HEK293 (cell line): Measurements from ENCODE around the gene HOXB1.
"Not testable (repeated sequence)": the region's sequence is repeated elsewhere in the genome, so short reads cannot be mapped to it uniquely, and the experiment has no call there.

Experiments used
- CTCF ChIA-PET: fragments of 350-600 bp; formaldehyde crosslinking; extraction: SDS; loops from one replicate; lab custom pipeline; 2021; ENCODE audit warnings: antibody characterized with exemption; lab: Yijun Ruan, JAX
- POLR2A ChIA-PET: fragments of 300-600 bp; formaldehyde crosslinking; extraction: SDS; loops from one replicate; lab custom pipeline; 2020; ENCODE audit warnings: antibody characterized with exemption, inconsistent platforms; lab: Yijun Ruan, JAX
- H3K27ac ChIP-seq: fragments of 200-500 bp; sonication (Bioruptor generic); 2 replicates; pipeline ENCODE4 v1.5.1; 2014; ENCODE audit warnings: low read depth, low read length, control low read depth, inconsistent platforms; ENCODE audit errors: extremely low read depth
- H3K36me3 ChIP-seq, 2 experiments: fragments of 200-500 bp in 1 of 2; sonication (Bioruptor generic) in 1 of 2; 1 replicate in 1 of 2; 2 replicates in 1 of 2; pipeline ENCODE4 v1.5.1; 2014 to 2017; ENCODE audit warnings: inconsistent platforms in 2 of 2, low read length in 2 of 2; ENCODE audit not compliant: control insufficient read depth in 2 of 2, insufficient read depth in 1 of 2
- H3K4me1 ChIP-seq: fragments of 200-500 bp; sonication (Bioruptor generic); 2 replicates; pipeline ENCODE4 v1.5.1; 2014; ENCODE audit warnings: mild to moderate bottlenecking, low read length, inconsistent platforms; ENCODE audit not compliant: control insufficient read depth, insufficient read depth
- H3K4me3 ChIP-seq: 2 replicates; pipeline ENCODE4 v1.5.1; 2011; ENCODE audit warnings: low read depth, mild to moderate bottlenecking, control low read depth, low read length, moderate library complexity
- H3K9me3 ChIP-seq: fragments of 200-500 bp; sonication (Bioruptor generic); 2 replicates; pipeline ENCODE4 v1.5.1; 2014; ENCODE audit warnings: low read depth, low read length, inconsistent platforms; ENCODE audit not compliant: control insufficient read depth, insufficient read depth
- KLF16 ChIP-seq: fragments of 450-650 bp; formaldehyde crosslinking; IDR thresholded peaks from 2 replicates; pipeline ENCODE4 v1.5.1; 2017; ENCODE audit warnings: missing biosample characterization, missing genetic modification characterization
- MYNN ChIP-seq: fragments of 450-650 bp; formaldehyde crosslinking; IDR thresholded peaks from 2 replicates; pipeline ENCODE4 v1.5.1; 2016; ENCODE audit warnings: missing biosample characterization, missing genetic modification characterization, borderline replicate concordance
- MZF1 ChIP-seq: fragments of 450-650 bp; formaldehyde crosslinking; IDR thresholded peaks from 2 replicates; pipeline ENCODE4 v1.5.1; 2017; ENCODE audit warnings: missing biosample characterization, missing genetic modification characterization, borderline replicate concordance
- WT1 ChIP-seq: fragments of 450-650 bp; formaldehyde crosslinking; IDR thresholded peaks from 2 replicates; pipeline ENCODE4 v1.5.1; 2016; ENCODE audit warnings: missing biosample characterization, missing genetic modification characterization
- YY2 ChIP-seq: fragments of 450-650 bp; formaldehyde crosslinking; IDR thresholded peaks from 2 replicates; pipeline ENCODE4 v1.5.1; 2016; ENCODE audit warnings: missing biosample characterization, missing genetic modification characterization
- ZNF146 ChIP-seq: fragments of 450-650 bp; formaldehyde crosslinking; IDR thresholded peaks from 2 replicates; pipeline ENCODE4 v1.5.1; 2016; ENCODE audit warnings: missing biosample characterization, missing genetic modification characterization
- ZNF280D ChIP-seq: fragments of 450-650 bp; formaldehyde crosslinking; IDR thresholded peaks from 2 replicates; pipeline ENCODE4 v1.5.1; 2016; ENCODE audit warnings: missing biosample characterization, missing genetic modification characterization
- ZNF324 ChIP-seq: fragments of 450-650 bp; formaldehyde crosslinking; IDR thresholded peaks from 2 replicates; pipeline ENCODE4 v1.5.1; 2016; ENCODE audit warnings: missing biosample characterization, missing genetic modification characterization
- ZNF37A ChIP-seq: fragments of 450-650 bp; IDR thresholded peaks from 2 replicates; pipeline ENCODE4 v1.5.1; 2018; ENCODE audit warnings: missing biosample characterization, missing genetic modification characterization
- ZNF558 ChIP-seq: fragments of 450-650 bp; formaldehyde crosslinking; IDR thresholded peaks from 2 replicates; pipeline ENCODE4 v1.5.1; 2016; ENCODE audit warnings: missing biosample characterization, missing genetic modification characterization
- ZNF639 ChIP-seq: fragments of 450-650 bp; formaldehyde crosslinking; IDR thresholded peaks from 2 replicates; pipeline ENCODE4 v1.5.1; 2016; ENCODE audit warnings: missing biosample characterization, missing genetic modification characterization
- ZNF692 ChIP-seq: fragments of 450-650 bp; formaldehyde crosslinking; IDR thresholded peaks from 2 replicates; pipeline ENCODE4 v1.5.1; 2016; ENCODE audit warnings: missing biosample characterization, missing genetic modification characterization
- ZNF792 ChIP-seq: fragments of 450-650 bp; formaldehyde crosslinking; IDR thresholded peaks from 2 replicates; pipeline ENCODE4 v1.5.1; 2016; ENCODE audit warnings: missing biosample characterization, missing genetic modification characterization
- ZNF843 ChIP-seq: fragments of 450-650 bp; formaldehyde crosslinking; IDR thresholded peaks from 2 replicates; pipeline ENCODE4 v1.5.1; 2016; ENCODE audit warnings: missing biosample characterization, missing genetic modification characterization
- ZSCAN23 ChIP-seq: fragments of 450-650 bp; formaldehyde crosslinking; IDR thresholded peaks from 2 replicates; pipeline ENCODE4 v1.5.1; 2016; ENCODE audit warnings: missing biosample characterization, missing genetic modification characterization

The HOXB1 gene

GRCh38 chr17:48537316-48537715 lies 6.5 kb upstream of the HOXB1 start (continued):
- TF ChIP-seq ZNF280D (tag by site-specific recombination) (no peak), ZNF792 (tag by site-specific recombination) (no peak), WT1 (tag by site-specific recombination) (no peak)
- TF ChIP-seq, all 188 proteins: peak for 0

GRCh38 chr17:48535793-48536559 lies 5.2 kb upstream of the HOXB1 start:
- H3K4me1 ChIP-seq, H3K36me3 ChIP-seq, H3K27ac ChIP-seq, H3K4me3 ChIP-seq, H3K9me3 ChIP-seq: not testable (repeated sequence)
- POLR2A ChIA-PET, result interaction anchor here (0.7 kb wide), 1 partner anchor 118 kb away, joined by 4 read pairs; no protein-coding TSS in a partner anchor
- CTCF ChIA-PET, result interaction anchor here (0.6 to 1.7 kb wide), 4 partner anchors 13 to 61 kb away, joined by 3 to 4 read pairs (median 4); no protein-coding TSS in a partner anchor

- Histone ChIP-seq H3K4me1 (no peaks in the 10 kb centered on the region; the same call in 1 of the 2 replicates), H3K9me3 (no peaks in the 10 kb centered on the region), H3K36me3 (no peaks in the 10 kb centered on the region), H3K4me3 (no peak overlapping the region), H3K27ac (no peak overlapping the region)
- CTCF ChIA-PET, result interaction anchor here (0.7 to 1.9 kb wide), 4 partner anchors 9 to 196 kb away, joined by 3 to 6 read pairs (median 4); no protein-coding TSS in a partner anchor
- POLR2A ChIA-PET, result interaction anchor here (1.6 kb wide), 1 partner anchor 9 kb away, joined by 8 read pairs; no protein-coding TSS in a partner anchor
- TF ChIP-seq KLF16 (no peak), ZNF146 (tag by site-specific recombination) (no peak), YY2 (tag by site-specific recombination) (no peak), MYNN (tag by site-specific recombination) (no peak), ZNF692 (tag by site-specific recombination) (no peak), MZF1 (tag by site-specific recombination) (no peak), ZNF639 (tag by site-specific recombination) (no peak)
Observed at GRCh38 chr17:48532261-48532660, 1.4 kb upstream of the HOXB1 start.

- Histone ChIP-seq H3K27ac (no peak overlapping the region), H3K36me3 (no peaks in the 10 kb centered on the region), H3K4me3 (no peak overlapping the region), H3K9me3 (no peaks in the 10 kb centered on the region), H3K4me1 (no peaks in the 10 kb centered on the region; the same call in 1 of the 2 replicates)
- ChIA-PET CTCF (interaction anchor here (0.6 kb wide), 1 partner anchor 449 kb away, joined by 3 read pairs; no protein-coding TSS in a partner anchor), POLR2A (interaction anchor here (0.6 to 0.9 kb wide), 2 partner anchors 8 to 23 kb away, joined by 3 to 4 read pairs; no protein-coding TSS in a partner anchor)
- TF ChIP-seq ZNF324 (tag by site-specific recombination), result no peak
- TF ChIP-seq ZNF558 (tag by site-specific recombination), result no peak
- TF ChIP-seq ZSCAN23, result no peak
- no peak for TF ChIP-seq ZNF37A
- no peak for TF ChIP-seq ZNF843 (tag by site-specific recombination)
Observed at GRCh38 chr17:48530208-48530886, 464 bp downstream of the HOXB1 start.
